Heart right ventricle (tissue), 16 donors: Measurements from ENCODE around the gene ACYP2. TPM values are rescaled to one million over a fixed set of nuclear protein-coding genes. Genes with fewer than 3 reads are reported as not detected.

Source experiments
- ATAC-seq, 8 donors: fragments of 200-7000 bp; cut with Tn5 transposase; one replicate each; pipeline ENCODE4 v1.9.1; 2020; ENCODE audit warnings: mild to moderate bottlenecking in 8 of 8, moderate library complexity in 8 of 8, moderate number of reproducible peaks in 1 of 8
- DNase-seq, 2 donors: peaks; one replicate each; pipeline ENCODE4 v3.0.0-alpha.2; 2020
- H3K27ac ChIP-seq, 10 donors: fragments of 200-600 bp; sonication (generic) in 2 of 10; one replicate each; pipeline versions ENCODE4 v1.5.0 to v1.8.0; 2020 to 2022; ENCODE audit warnings: mild to moderate bottlenecking in 3 of 10
- H3K27me3 ChIP-seq, 7 donors: fragments of 200-600 bp; one replicate each; pipeline ENCODE4 v1.8.0; 2021 to 2022; ENCODE audit warnings: mild to moderate bottlenecking in 2 of 7
- H3K36me3 ChIP-seq, 9 donors: fragments of 200-600 bp; sonication (generic) in 1 of 9; one replicate each; pipeline versions ENCODE4 v1.5.0 to v1.8.0; 2020 to 2022; ENCODE audit warnings: mild to moderate bottlenecking in 2 of 9
- H3K4me1 ChIP-seq, 9 donors: fragments of 200-600 bp; sonication (generic) in 1 of 9; one replicate each; pipeline versions ENCODE4 v1.5.0 to v1.8.0; 2020 to 2022; ENCODE audit warnings: mild to moderate bottlenecking in 4 of 9
- H3K4me3 ChIP-seq, 10 donors: fragments of 200-600 bp; sonication (generic) in 2 of 10; one replicate each; pipeline versions ENCODE4 v1.5.0 to v1.8.0; 2020 to 2022; ENCODE audit warnings: mild to moderate bottlenecking in 7 of 10, moderate library complexity in 2 of 10
- H3K9me3 ChIP-seq, 11 donors: fragments of 200-600 bp in 10 of 11; sonication (generic) in 2 of 11; one replicate each; pipeline versions ENCODE4 v1.5.0 to v1.8.0; 2013 to 2022; ENCODE audit warnings: mild to moderate bottlenecking in 2 of 11, control low read depth in 1 of 11, moderate library complexity in 1 of 11
- CTCF ChIP-seq, 9 donors: fragments of 200-600 bp; sonication (generic) in 2 of 9; IDR thresholded peaks; one replicate each; pipeline versions ENCODE4 v1.5.0 to v1.8.0; 2021 to 2022; ENCODE audit warnings: antibody characterized with exemption in 9 of 9, mild to moderate bottlenecking in 5 of 9, moderate library complexity in 1 of 9
- WGBS, 2 donors: extraction: QIAGEN DNeasy Blood & Tissue Kit; methylation state at CpG; one replicate each; pipeline ENCODE4 v1.1.7; 2013; ENCODE audit warnings: inconsistent platforms in 1 of 2; 5-methylcytosine and 5-hydroxymethylcytosine counted together
- intact Hi-C, 10 donors: fragments of 100-400 bp; cut with DNase I; formaldehyde crosslinking; loops; one replicate each; pipeline versions ENCODE4 v1.11.1 to v1.14.2; 2022
- polyA plus RNA-seq, 2 donors: library from polyadenylated mRNA; stranded (reverse); fragments of 200-250 nt; gene quantifications; one replicate each; pipeline ENCODE4 v1.2.3, GENCODE V29; 2013
- total RNA-seq, 10 donors: library from RNA; stranded (reverse); fragmentation: NEBNext Ultra II Directional in 3 of 10; extraction: Animal tissue kit (Norgen Biotek cat#: 25700) in 3 of 10; gene quantifications; one replicate each; pipeline versions ENCODE4 v1.2.1 to v1.2.4, GENCODE V29; 2021 to 2023
- donor health status: Arrhythmogenic right ventricular cardiomyopathy.
- donor health status: ischemic (EF 13 %, LVEDD 7.1; RV severe dilation, severe dysfunction).
- donor health status: healthy with polysubstance abuse.
- donor health status: DM: no; HTN: yes; CAD: no.
- donor health status: DM: no; HTN: no; CAD: no.
- donor health status: ischemic (EF 25% LVEDD 6.9; RV normal size, moderate dysfunction).
- donor health status: ischemic (EF 25% LVEDD 5.7; RV mildly dilated, moderate dysfunction).
- donor health status: healthy.
- donor health status: DM: yes; HTN: yes; CAD: no.
- donor health status: Ischemic cardiomyopathy.
- donor health status: ischemic (EF 35%, LVEDD 5.7; RV mildly dilated, moderate dysfunction).
- donor health status: nonischemic (EF 11% LVEDD 7.7; RV severe dilation, severe dysfunction).
- donor health status: DM: yes; HTN: yes; CAD: no.
- donor health status: PGD.
- donor health status: ischemic (EF 29% LVEDD 5.4; RV normal size, mild dysfunction).
- donor health status: nonischemic (EF 23%, LVEDD 6.1; RV moderate dilation, normal function).

The ACYP2 gene
- total and polyA plus RNA-seq, 12 donors, result 45.7 to 87.1 (median 74.3) TPM

DNA sequence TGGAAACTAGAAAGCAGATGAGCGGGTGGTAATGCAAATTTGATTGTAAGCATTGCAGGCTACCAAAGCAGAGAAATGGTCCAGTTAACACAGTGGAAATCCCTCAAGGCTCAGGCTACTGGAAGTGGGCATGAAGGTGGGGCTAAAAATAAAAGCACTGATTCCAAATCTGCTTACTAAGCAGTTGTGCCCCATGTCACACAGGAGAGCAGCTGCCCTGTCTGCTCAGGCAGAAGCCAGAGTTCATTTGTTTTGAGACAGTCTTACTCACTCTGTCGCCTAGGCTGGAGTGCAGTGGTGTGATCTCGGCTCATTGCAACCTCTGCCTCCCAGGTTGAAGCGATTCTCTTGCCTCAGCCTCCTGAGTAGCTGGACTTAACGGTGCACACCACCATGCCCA is 183.1 kb downstream of the ACYP2 start:
- Histone ChIP-seq H3K27ac (no peak overlapping the region), H3K36me3 (no peaks in the 10 kb centered on the region), H3K9me3 (no peaks in the 10 kb centered on the region), H3K4me3 (no peak overlapping the region), H3K4me1 (no peaks in the 10 kb centered on the region), H3K27me3 (no peaks in the 10 kb centered on the region)
- intact Hi-C loops, result no loop called here
- ATAC-seq, result no peak
- no peak for DNase-seq
- 97 to 98% methylated on average over 5 of the region's 5 CpGs for WGBS, 2 donors
- TF ChIP-seq CTCF (IDR thresholded peaks at IDR 0.05), result no peak

- H3K4me3 ChIP-seq, result no peak overlapping the region
- no peaks in the 10 kb centered on the region for H3K4me1 ChIP-seq
- H3K9me3 ChIP-seq, result no peaks in the 10 kb centered on the region
- no peak overlapping the region for H3K27ac ChIP-seq
- TF ChIP-seq CTCF (IDR thresholded peaks at IDR 0.05), result no peak
- DNase-seq, result no peak
- no peaks in the 10 kb centered on the region for H3K27me3 ChIP-seq
- no peak for ATAC-seq
- H3K36me3 ChIP-seq, result no peaks in the 10 kb centered on the region
- intact Hi-C loops, result no loop called here
Observed at GRCh38 chr2:54303631-54304030, 188.2 kb downstream of the ACYP2 start.

DNA sequence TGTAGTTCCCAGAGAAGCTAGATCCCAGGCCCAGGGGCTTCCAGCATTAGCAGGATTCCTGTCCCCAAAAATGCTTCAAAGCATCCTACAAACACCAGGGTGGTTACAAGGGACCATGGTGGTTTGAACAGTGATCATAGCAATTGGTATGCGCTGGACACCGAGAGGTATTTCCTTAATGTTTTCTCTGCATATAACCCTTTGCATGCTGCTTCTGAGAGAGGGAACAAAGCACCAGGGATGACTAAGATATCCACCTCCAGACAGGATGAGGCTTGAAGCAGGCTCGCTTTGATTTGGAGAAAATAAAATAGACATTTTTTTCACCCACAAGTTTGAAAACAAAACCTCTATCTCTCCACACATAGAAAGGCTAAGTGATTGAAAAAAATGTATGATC is 191.1 kb downstream of the ACYP2 start:
- 74 to 87% methylated on average over 3 of the region's 3 CpGs for WGBS, 2 donors
- Histone ChIP-seq H3K4me3 (no peak overlapping the region), H3K27ac (no peak overlapping the region), H3K9me3 (no peaks in the 10 kb centered on the region), H3K36me3 (no peaks in the 10 kb centered on the region), H3K27me3 (no peaks in the 10 kb centered on the region), H3K4me1 (peaks cover 0 to 7% (median 0%) of the 10 kb centered on the region in 9 donors)
- DNase-seq, result no peak
- no peak for TF ChIP-seq CTCF (IDR thresholded peaks at IDR 0.05)
- ATAC-seq, result no peak
- intact Hi-C loops, result no loop called here

- 91 to 92% methylated on average over 6 of the region's 6 CpGs for WGBS, 2 donors
- Histone ChIP-seq H3K4me3 (no peak overlapping the region), H3K27ac (no peak overlapping the region), H3K4me1 (peaks cover 0 to 7% (median 0%) of the 10 kb centered on the region in 9 donors), H3K9me3 (no peaks in the 10 kb centered on the region), H3K27me3 (no peaks in the 10 kb centered on the region), H3K36me3 (no peaks in the 10 kb centered on the region)
- DNase-seq (no peak), ATAC-seq (no peak)
- TF ChIP-seq CTCF (IDR thresholded peaks at IDR 0.05), result no peak
- intact Hi-C loops, result no loop called here
Observed at GRCh38 chr2:54308186-54308585, 192.8 kb downstream of the ACYP2 start.

- Histone ChIP-seq H3K4me1 (peaks cover 0 to 7% (median 0%) of the 10 kb centered on the region in 9 donors), H3K27me3 (no peaks in the 10 kb centered on the region), H3K9me3 (no peaks in the 10 kb centered on the region), H3K4me3 (no peak overlapping the region), H3K27ac (no peak overlapping the region), H3K36me3 (no peaks in the 10 kb centered on the region)
- intact Hi-C loops, result no loop called here
- DNase-seq (no peak), ATAC-seq (no peak)
- WGBS, 2 donors, result 74 to 78% methylated on average over 2 of the region's 2 CpGs
- no peak for TF ChIP-seq CTCF (IDR thresholded peaks at IDR 0.05)
Observed at GRCh38 chr2:54308782-54309181, 193.4 kb downstream of the ACYP2 start.
